Heart left ventricle (tissue), 13 donors: ENCODE measurements around the gene FNTB.

Experiments used
- POLR2A ChIP-seq, 2 donors: fragments of 450-650 bp; IDR thresholded peaks; one replicate each; pipeline ENCODE4 v1.6.1; 2017; ENCODE audit warnings: antibody characterized with exemption in 2 of 2, mild to moderate bottlenecking in 2 of 2, moderate library complexity in 2 of 2
- TF ChIP-seq, protein P1 (sequence below), 12 donors: fragments of 200-600 bp; sonication (generic) in 4 of 12; IDR thresholded peaks; one replicate each; pipeline versions ENCODE4 v1.5.0 to v1.8.0; 2018 to 2022; ENCODE audit warnings: antibody characterized with exemption in 12 of 12, mild to moderate bottlenecking in 5 of 12
- donor health status: ischemic (EF 13 %, LVEDD 7.1; RV severe dilation, severe dysfunction).
- donor health status: DM: no; HTN: yes; CAD: no.
- donor health status: DM: no; HTN: no; CAD: no.
- donor health status: ischemic (EF 25% LVEDD 6.9; RV normal size, moderate dysfunction).
- donor health status: ischemic (EF 25% LVEDD 5.7; RV mildly dilated, moderate dysfunction).
- donor health status: ischemic (EF 35%, LVEDD 5.7; RV mildly dilated, moderate dysfunction).
- donor health status: nonischemic (EF 11% LVEDD 7.7; RV severe dilation, severe dysfunction).
- donor health status: DM: yes; HTN: yes; CAD: no.
- donor health status: PGD.
- donor health status: ischemic (EF 29% LVEDD 5.4; RV normal size, mild dysfunction).
- donor health status: nonischemic (EF 23%, LVEDD 6.1; RV moderate dilation, normal function).

DNA sequence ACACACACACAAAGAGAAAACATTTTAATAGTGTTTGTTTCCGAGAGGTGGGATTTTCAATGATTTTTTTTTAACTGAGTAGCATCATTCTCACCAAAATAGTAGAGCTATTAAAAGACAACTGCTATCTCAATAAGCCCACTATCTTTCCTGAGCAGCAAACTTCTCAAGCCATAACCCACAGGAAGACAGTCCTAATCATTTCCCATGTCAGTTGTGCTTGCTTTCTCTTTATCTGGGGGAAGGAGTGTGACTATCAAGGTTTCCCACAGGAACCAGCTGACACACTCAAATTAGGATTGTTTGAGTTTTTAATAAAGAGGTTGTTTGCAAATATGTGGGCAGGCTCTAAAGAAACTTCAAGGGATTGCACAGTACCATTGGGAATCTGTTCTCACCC is 120.5 kb downstream of the FNTB start:
- TF ChIP-seq, protein P1, sequence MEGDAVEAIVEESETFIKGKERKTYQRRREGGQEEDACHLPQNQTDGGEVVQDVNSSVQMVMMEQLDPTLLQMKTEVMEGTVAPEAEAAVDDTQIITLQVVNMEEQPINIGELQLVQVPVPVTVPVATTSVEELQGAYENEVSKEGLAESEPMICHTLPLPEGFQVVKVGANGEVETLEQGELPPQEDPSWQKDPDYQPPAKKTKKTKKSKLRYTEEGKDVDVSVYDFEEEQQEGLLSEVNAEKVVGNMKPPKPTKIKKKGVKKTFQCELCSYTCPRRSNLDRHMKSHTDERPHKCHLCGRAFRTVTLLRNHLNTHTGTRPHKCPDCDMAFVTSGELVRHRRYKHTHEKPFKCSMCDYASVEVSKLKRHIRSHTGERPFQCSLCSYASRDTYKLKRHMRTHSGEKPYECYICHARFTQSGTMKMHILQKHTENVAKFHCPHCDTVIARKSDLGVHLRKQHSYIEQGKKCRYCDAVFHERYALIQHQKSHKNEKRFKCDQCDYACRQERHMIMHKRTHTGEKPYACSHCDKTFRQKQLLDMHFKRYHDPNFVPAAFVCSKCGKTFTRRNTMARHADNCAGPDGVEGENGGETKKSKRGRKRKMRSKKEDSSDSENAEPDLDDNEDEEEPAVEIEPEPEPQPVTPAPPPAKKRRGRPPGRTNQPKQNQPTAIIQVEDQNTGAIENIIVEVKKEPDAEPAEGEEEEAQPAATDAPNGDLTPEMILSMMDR (IDR thresholded peaks at IDR 0.05), result no peak
- TF ChIP-seq POLR2A (IDR thresholded peaks at IDR 0.05), result no peak
